Right atrium auricular region (tissue), 2 donors: ENCODE measurements around the gene STXBP1. TPM values are rescaled to one million over a fixed set of nuclear protein-coding genes. Genes with fewer than 3 reads are reported as not detected.
A peak's percentile ranks its signal among the peaks of the same experiment; 100 is the strongest.

Experiments
- DNase-seq: peaks from one replicate; pipeline ENCODE4 v3.0.0-alpha.2; 2019; ENCODE audit warnings: low spot score
- H3K27ac ChIP-seq, 2 donors: fragments of 200-600 bp; sonication (generic); 1 replicate in 1 of 2; 2 replicates in 1 of 2; pipeline ENCODE4 v1.5.1; 2016 to 2019
- H3K27me3 ChIP-seq, 2 donors: fragments of 200-600 bp; sonication (generic); one replicate each; pipeline versions ENCODE4 v1.5.1 to v1.6.0; 2017 to 2019
- H3K36me3 ChIP-seq: fragments of 200-600 bp; sonication (generic); one replicate; pipeline ENCODE4 v1.5.1; 2016
- H3K4me1 ChIP-seq, 2 donors: fragments of 200-600 bp; sonication (generic); one replicate each; pipeline versions ENCODE4 v1.5.1 to v1.6.0; 2017 to 2019
- H3K4me3 ChIP-seq, 2 donors: fragments of 200-600 bp; sonication (generic); 1 replicate in 1 of 2; 2 replicates in 1 of 2; pipeline ENCODE4 v1.5.1; 2017 to 2019; ENCODE audit warnings: mild to moderate bottlenecking in 1 of 2, moderate library complexity in 1 of 2
- H3K9me3 ChIP-seq, 2 donors: fragments of 200-600 bp; sonication (generic); one replicate each; pipeline ENCODE4 v1.5.1; 2019
- total RNA-seq, 2 donors: library from RNA; depleted of rRNA; stranded (reverse); fragments of >200 nt; gene quantifications; one replicate each; pipeline ENCODE4 v1.1.0, GENCODE V29; 2016
- TF ChIP-seq, protein P1 (sequence below), 2 donors: fragments of 200-600 bp; sonication (generic); IDR thresholded peaks; one replicate each; pipeline ENCODE4 v1.5.1; 2019; ENCODE audit warnings: antibody characterized with exemption in 2 of 2

Gene STXBP1
- total RNA-seq, 2 donors from 2014 or later = 44.9 to 72.8 TPM

DNA sequence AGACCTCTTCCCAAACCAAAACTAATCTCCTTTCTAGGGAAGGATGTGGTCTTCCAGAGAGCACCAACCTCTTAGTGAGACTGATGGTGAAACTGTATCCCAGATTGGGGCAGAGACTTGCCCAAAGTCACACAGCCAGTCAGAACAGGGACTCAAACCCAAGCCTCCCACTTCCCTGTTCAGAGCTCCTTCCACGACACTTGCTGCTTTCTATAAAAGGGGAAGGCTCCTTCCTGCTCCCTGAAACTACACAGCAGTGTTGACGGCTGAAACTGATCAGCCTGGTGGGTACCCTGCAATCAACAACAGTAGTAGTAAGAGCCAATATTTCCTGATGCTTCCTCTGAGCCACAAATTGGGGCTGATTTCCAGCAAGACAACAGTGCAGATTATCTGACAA is 121.5 kb downstream of the STXBP1 start:
- H3K4me3 ChIP-seq = no peak overlapping the region

DNA sequence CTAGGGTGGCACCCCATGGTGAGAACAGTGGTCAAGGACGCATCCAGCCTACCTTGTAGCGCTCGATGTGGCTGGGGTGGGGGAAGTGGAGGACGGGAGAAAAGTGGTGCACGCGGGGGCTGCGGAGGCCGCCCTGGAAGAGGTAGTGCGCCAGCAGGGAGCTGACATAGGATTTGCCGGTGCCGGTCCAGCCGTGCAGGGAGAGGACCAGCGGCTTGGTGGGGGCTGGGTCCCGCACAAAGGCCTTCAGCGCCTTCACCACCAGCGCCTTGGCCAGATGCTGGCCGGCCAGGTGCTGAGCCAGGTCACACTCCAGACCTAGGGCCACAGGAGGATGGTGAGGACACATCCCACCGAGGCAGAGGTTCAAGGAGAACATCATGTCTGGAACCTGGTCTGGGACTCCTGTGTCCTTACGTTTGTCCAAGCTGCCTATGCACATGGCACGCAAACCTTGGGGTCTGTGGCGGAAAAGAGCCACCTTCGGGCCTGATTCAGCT is 122.2 kb downstream of the STXBP1 start:
- Histone ChIP-seq H3K4me1 (peaks cover 0 to 15% of the 10 kb centered on the region in 2 donors), H3K36me3 (peaks cover 12% of the 10 kb centered on the region), H3K27me3 (no peaks in the 10 kb centered on the region), H3K9me3 (no peaks in the 10 kb centered on the region), H3K27ac (peak overlapping the region; percentile 95 to 97), H3K4me3 (peak overlapping the region; percentile 64 to 87)
- no peak for DNase-seq
- TF ChIP-seq, protein P1, sequence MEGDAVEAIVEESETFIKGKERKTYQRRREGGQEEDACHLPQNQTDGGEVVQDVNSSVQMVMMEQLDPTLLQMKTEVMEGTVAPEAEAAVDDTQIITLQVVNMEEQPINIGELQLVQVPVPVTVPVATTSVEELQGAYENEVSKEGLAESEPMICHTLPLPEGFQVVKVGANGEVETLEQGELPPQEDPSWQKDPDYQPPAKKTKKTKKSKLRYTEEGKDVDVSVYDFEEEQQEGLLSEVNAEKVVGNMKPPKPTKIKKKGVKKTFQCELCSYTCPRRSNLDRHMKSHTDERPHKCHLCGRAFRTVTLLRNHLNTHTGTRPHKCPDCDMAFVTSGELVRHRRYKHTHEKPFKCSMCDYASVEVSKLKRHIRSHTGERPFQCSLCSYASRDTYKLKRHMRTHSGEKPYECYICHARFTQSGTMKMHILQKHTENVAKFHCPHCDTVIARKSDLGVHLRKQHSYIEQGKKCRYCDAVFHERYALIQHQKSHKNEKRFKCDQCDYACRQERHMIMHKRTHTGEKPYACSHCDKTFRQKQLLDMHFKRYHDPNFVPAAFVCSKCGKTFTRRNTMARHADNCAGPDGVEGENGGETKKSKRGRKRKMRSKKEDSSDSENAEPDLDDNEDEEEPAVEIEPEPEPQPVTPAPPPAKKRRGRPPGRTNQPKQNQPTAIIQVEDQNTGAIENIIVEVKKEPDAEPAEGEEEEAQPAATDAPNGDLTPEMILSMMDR (IDR thresholded peaks at IDR 0.05) = no peak

More for the DNA sequence above, 121.5 kb downstream of the STXBP1 start:
- Histone ChIP-seq H3K36me3 (peaks cover 12% of the 10 kb centered on the region), H3K9me3 (no peaks in the 10 kb centered on the region), H3K27ac (no peak overlapping the region), H3K27me3 (no peaks in the 10 kb centered on the region), H3K4me1 (peaks cover 0 to 15% of the 10 kb centered on the region in 2 donors)
- TF ChIP-seq, protein P1 (IDR thresholded peaks at IDR 0.05) = no peak
- no peak for DNase-seq

DNA sequence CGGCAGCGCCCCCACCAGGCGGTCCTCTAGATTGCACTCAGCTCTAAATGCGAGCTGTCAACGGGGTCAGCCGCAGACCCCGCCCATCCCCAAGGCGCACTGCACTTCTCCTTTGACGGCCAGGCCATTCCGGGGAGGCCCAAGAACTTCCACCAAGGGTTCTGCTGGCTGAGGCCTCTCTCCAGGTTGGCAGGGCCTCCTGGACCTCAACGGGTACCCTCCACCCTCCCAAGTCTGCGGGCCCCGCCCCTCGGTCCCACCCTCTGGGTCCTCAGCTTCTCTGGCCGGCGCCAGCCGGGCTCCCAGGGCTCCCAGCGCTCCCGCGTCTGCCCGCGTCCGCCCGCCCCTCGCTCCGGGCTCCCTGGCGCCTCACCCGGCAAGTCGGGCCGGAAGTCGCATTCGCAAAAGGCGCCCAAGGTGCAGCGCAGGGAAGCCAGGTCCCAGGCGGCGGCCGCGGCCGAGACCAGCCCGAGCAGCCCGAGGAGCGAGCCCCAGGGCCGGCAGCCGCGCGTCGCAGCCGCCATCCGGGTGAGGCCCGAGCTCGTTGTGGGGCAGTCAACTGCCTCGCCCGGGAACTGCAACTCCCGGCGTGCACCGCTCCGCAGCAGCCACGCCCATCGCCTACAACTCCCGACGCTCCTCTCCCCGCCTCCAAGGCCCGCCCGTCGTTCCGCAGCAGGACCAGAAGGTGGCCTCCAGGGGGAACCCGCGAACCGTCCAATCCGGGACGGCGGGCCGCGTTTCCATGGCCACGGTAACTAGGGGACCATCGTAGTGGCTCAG is 122.9 kb downstream of the STXBP1 start, which contains the start of gene TOR2A:
TSS of gene TOR2A (minus strand) at position 548 of the 783 bp plus-strand sequence. CDS start at position 524, 24 bp downstream.
- Histone ChIP-seq H3K36me3 (peaks cover 12% of the 10 kb centered on the region), H3K27ac (peak within 1 kb of the TSS; percentile 95 to 97)

DNA sequence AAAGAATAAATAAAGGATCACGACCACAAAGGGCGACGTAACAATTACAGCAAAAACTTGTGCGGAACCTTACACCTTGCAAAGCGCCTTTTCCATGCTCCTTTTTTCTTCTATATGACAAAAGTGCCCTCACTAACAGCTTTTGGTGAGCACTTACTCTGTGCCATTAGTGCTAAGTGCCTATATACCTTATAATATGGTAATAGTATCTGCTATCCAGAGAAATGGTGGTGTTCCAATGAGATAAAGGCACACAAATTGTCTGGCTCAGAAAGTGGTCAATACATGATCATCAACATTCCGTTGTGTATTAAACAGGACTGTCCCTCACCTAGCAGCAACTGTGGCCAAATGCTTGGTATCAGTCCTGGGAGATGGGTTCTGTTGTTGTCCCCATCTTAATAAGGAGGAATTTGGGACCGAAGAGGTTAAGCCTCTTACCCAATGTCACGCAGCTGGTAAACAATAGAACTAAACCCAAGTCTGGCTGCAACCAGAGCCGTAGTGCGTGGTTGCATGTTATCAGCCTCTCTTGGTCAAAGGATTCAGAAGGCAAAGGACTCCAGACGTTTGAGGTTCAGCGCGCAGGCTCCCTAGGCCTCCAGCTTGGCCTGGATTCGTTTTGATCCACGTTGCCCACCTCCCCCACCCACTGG is 123.6 kb downstream of the STXBP1 start:
- H3K27me3 ChIP-seq = no peaks in the 10 kb centered on the region
- TF ChIP-seq, protein P1 (IDR thresholded peaks at IDR 0.05) = no peak
- peaks cover 12% of the 10 kb centered on the region for H3K36me3 ChIP-seq
- H3K27ac ChIP-seq = peak overlapping the region; percentile 95 to 97
- H3K4me3 ChIP-seq = peak overlapping the region in 1 of 2 donors; percentile 87
- H3K9me3 ChIP-seq = no peaks in the 10 kb centered on the region
- peaks cover 0 to 23% of the 10 kb centered on the region in 2 donors for H3K4me1 ChIP-seq
- no peak for DNase-seq

More for the DNA sequence above, 122.9 kb downstream of the STXBP1 start, which contains the start of gene TOR2A:
- no peaks in the 10 kb centered on the region for H3K9me3 ChIP-seq
- TF ChIP-seq, protein P1 (IDR thresholded peaks at IDR 0.05) = peak; percentile 82 to 91
- peak; percentile 98 for DNase-seq
- H3K4me3 ChIP-seq = peak within 1 kb of the TSS; percentile 64 to 87
- H3K27me3 ChIP-seq = no peaks in the 10 kb centered on the region
- H3K4me1 ChIP-seq = peaks cover 0 to 17% of the 10 kb centered on the region in 2 donors

DNA sequence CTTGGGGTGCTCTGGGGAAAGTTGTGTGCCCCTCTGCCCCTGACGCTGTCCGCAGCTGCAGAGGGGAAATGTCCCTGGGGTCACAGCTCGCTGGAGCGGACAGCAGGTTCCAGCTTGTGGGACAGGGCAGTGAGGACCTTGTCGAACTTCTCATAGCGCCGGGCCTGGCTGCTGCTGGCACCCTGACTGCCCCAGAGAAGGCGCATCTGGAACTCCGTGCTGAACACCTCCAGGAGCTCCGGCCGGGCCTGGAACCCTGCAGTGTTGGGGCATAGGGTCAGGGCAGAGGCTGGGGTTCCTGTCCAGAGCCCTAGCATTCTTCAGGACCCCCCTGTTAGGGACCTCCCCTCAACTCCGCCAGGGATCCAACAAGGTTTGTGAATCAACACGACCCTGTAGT is 126.6 kb downstream of the STXBP1 start:
- no peak for DNase-seq
- H3K36me3 ChIP-seq = no peaks in the 10 kb centered on the region
- no peaks in the 10 kb centered on the region for H3K9me3 ChIP-seq
- no peak overlapping the region for H3K27ac ChIP-seq
- no peaks in the 10 kb centered on the region for H3K27me3 ChIP-seq
- TF ChIP-seq, protein P1 (IDR thresholded peaks at IDR 0.05) = no peak
- H3K4me3 ChIP-seq = no peak overlapping the region
- peaks cover 0 to 23% of the 10 kb centered on the region in 2 donors for H3K4me1 ChIP-seq
